Measurements from ENCODE around the gene RPN2. TPM values are rescaled to one million over a fixed set of nuclear protein-coding genes. Genes with fewer than 3 reads are reported as not detected.
"Not testable (repeated sequence)": the region's sequence is repeated elsewhere in the genome, so short reads cannot be mapped to it uniquely, and the experiment has no call there.

RPN2 gene
- polyA plus RNA-seq, 4 donors, result 32.9 to 208 (median 123) TPM

DNA sequence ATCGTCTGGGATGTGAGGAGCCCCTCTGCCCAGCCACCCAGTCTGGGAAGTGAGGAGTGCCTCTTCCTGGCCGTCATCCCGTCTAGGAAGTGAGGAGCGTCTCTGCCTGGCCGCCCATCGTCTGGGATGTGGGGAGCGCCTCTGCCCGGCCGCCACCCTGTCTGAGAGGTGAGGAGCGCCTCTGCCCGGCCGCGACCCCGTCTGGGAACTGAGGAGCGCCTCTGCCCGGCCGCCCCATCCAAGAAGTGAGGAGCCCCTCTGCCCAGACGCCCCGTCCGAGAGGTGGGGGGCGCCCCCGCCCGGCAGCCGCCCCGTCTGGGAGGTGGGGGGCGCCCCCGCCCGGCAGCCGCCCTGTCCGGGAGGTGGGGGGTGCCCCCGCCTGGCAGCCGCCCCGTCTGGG lies 28.3 kb upstream of the RPN2 start:
- WGBS, 3 donors, result 97 to 100% (median 97%) methylated on average over 16 to 33 of the region's 33 CpGs
- FAIRE-seq; H3K36me3 ChIP-seq (ENCODE audit: control insufficient read depth in 3 of 3, insufficient read depth in 2 of 3, low read depth in 1 of 3, low read length in 3 of 3); H3K9me3 ChIP-seq (ENCODE audit: control insufficient read depth in 2 of 2, insufficient read depth in 1 of 2, low read depth in 1 of 2, low read length in 1 of 2); DNase-seq; H3K4me3 ChIP-seq (ENCODE audit: low read depth in 1 of 3, low read length in 3 of 3); H3K4me1 ChIP-seq (ENCODE audit: control insufficient read depth in 3 of 3, insufficient read depth in 2 of 3, low read depth in 1 of 3, low read length in 2 of 3); H3K27ac ChIP-seq (ENCODE audit: low read depth in 1 of 3, low read length in 2 of 3); H3K27me3 ChIP-seq (ENCODE audit: control insufficient read depth in 3 of 3, insufficient read depth in 3 of 3, low read length in 3 of 3): not testable (repeated sequence)

DNA sequence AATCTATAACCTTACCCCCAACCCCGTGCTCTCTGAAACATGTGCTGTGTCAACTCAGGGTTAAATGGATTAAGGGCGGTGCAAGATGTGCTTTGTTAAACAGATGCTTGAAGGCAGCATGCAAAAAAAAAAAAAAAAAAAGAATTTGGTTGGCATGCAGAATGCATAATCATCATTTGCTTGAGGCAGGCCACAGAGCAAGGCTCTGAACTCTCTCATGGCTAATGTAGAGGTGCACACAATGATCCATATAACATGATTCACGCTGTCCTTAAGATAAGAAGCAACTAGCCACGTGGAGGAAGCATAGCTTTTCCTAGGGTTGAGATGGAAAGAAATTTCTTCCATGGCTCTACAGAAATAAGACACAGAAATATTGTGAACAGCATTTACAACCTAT lies 27.6 kb upstream of the RPN2 start:
- 77 to 87% (median 86%) methylated on average over 3 of the region's 4 CpGs for WGBS, 3 donors
- no peaks in the 10 kb centered on the region for H3K27me3 ChIP-seq (ENCODE audit: control insufficient read depth in 3 of 3, insufficient read depth in 3 of 3, low read length in 3 of 3)
- no peak for DNase-seq

DNA sequence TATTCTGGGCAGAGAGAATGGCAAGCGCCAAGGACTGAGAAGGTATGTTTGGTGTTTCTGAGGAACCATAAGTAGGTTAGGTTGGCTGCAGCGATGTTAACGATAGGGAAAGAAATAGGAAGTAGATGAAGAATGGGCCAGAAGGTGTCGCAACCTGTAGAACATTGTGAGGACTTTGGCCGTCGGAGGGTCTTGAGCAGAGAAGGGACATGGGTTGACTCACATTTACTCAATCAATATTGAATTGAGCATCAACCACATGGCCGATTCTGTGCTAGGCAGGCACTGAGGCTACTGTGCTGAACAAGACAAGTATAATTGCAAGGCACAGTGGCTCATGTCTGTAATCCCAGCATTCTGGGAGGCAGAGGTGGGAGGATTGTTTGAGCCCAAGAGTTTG lies 26.8 kb upstream of the RPN2 start:
- 94 to 98% (median 98%) methylated on average over 7 of the region's 7 CpGs for WGBS, 3 donors
- DNase-seq, result no peak
- FAIRE-seq, result no peak

More for the DNA sequence above, 27.6 kb upstream of the RPN2 start:
- Histone ChIP-seq H3K9me3 (ENCODE audit: control insufficient read depth in 2 of 2, insufficient read depth in 1 of 2, low read depth in 1 of 2, low read length in 1 of 2) (no peaks in the 10 kb centered on the region), H3K27ac (ENCODE audit: low read depth in 1 of 3, low read length in 2 of 3) (no peak overlapping the region), H3K36me3 (ENCODE audit: control insufficient read depth in 3 of 3, insufficient read depth in 2 of 3, low read depth in 1 of 3, low read length in 3 of 3) (peaks cover 0 to 3% (median 0%) of the 10 kb centered on the region in 3 donors), H3K4me3 (ENCODE audit: low read depth in 1 of 3, low read length in 3 of 3) (no peak overlapping the region), H3K4me1 (ENCODE audit: control insufficient read depth in 3 of 3, insufficient read depth in 2 of 3, low read depth in 1 of 3, low read length in 2 of 3) (no peaks in the 10 kb centered on the region)
- FAIRE-seq, result no peak

DNA sequence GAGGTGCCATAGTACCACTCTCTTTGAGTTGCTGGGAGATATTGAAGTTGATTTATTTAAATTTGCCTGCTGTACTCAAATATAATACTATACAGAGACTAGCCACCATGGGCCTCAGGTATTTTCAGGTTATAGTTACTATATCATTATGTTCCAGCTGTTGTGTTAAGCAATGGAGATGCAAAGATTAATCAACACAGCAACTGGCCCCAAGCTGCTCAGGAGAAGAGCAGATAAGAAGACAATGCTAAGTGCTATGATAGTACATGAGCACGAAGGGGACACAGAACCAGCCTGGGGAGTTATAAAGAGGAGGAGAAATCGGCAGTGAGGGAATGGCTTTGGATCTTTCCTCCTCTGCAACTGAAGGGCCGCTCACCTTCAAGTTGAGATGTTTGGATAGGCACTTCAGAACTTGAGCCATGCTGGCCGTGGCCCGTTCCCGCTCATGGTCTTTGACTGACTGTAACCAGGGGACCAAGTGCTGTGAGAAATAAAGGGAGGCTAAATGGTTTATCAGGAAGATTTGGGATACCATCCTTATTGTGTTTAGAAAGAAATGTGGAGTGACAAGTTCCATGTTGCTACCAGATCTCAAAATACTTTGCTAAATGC lies 24.3 kb upstream of the RPN2 start:
- DNase-seq (no peak), FAIRE-seq (no peak)
- Histone ChIP-seq H3K4me3 (ENCODE audit: low read depth in 1 of 3, low read length in 3 of 3) (no peak overlapping the region), H3K9me3 (ENCODE audit: control insufficient read depth in 2 of 2, insufficient read depth in 1 of 2, low read depth in 1 of 2, low read length in 1 of 2) (no peaks in the 10 kb centered on the region), H3K4me1 (ENCODE audit: control insufficient read depth in 3 of 3, insufficient read depth in 2 of 3, low read depth in 1 of 3, low read length in 2 of 3) (no peaks in the 10 kb centered on the region), H3K36me3 (ENCODE audit: control insufficient read depth in 3 of 3, insufficient read depth in 2 of 3, low read depth in 1 of 3, low read length in 3 of 3) (peaks cover 0 to 5% (median 0%) of the 10 kb centered on the region in 3 donors), H3K27me3 (ENCODE audit: control insufficient read depth in 3 of 3, insufficient read depth in 3 of 3, low read length in 3 of 3) (no peaks in the 10 kb centered on the region), H3K27ac (ENCODE audit: low read depth in 1 of 3, low read length in 2 of 3) (no peak overlapping the region)
- 94 to 95% (median 94%) methylated on average over 6 of the region's 6 CpGs for WGBS, 3 donors

More for the DNA sequence above, 26.8 kb upstream of the RPN2 start:
- H3K4me3 ChIP-seq (ENCODE audit: low read depth in 1 of 3, low read length in 3 of 3), result no peak overlapping the region
- no peak overlapping the region for H3K27ac ChIP-seq (ENCODE audit: low read depth in 1 of 3, low read length in 2 of 3)
- H3K4me1 ChIP-seq (ENCODE audit: control insufficient read depth in 3 of 3, insufficient read depth in 2 of 3, low read depth in 1 of 3, low read length in 2 of 3), result no peaks in the 10 kb centered on the region
- H3K36me3 ChIP-seq (ENCODE audit: control insufficient read depth in 3 of 3, insufficient read depth in 2 of 3, low read depth in 1 of 3, low read length in 3 of 3), result peaks cover 0 to 5% (median 0%) of the 10 kb centered on the region in 3 donors
- H3K27me3 ChIP-seq (ENCODE audit: control insufficient read depth in 3 of 3, insufficient read depth in 3 of 3, low read length in 3 of 3), result no peaks in the 10 kb centered on the region
- H3K9me3 ChIP-seq (ENCODE audit: control insufficient read depth in 2 of 2, insufficient read depth in 1 of 2, low read depth in 1 of 2, low read length in 1 of 2), result no peaks in the 10 kb centered on the region

DNA sequence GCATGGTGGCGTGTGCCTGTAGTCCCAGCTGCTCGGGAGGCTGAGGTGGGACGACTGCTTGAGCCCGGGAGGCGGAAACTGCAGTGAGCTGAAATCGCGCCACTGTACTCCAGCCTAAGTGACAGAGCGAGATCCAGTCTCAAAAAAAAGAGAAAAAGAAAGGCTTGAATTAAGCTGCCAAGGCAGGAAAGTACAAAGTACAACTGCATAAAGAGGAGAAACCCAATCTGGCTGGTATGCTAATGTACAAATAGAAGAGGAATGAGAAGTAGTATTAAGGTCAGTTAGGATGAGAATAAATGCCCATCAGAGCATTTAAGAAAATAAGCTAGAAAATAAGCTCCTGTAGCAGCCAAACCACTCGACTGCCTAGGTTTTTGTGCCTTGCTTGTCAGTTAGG lies 23.1 kb upstream of the RPN2 start:
- Histone ChIP-seq H3K27ac (ENCODE audit: low read depth in 1 of 3, low read length in 2 of 3) (no peak overlapping the region), H3K9me3 (ENCODE audit: control insufficient read depth in 2 of 2, insufficient read depth in 1 of 2, low read depth in 1 of 2, low read length in 1 of 2) (no peaks in the 10 kb centered on the region), H3K4me3 (ENCODE audit: low read depth in 1 of 3, low read length in 3 of 3) (no peak overlapping the region), H3K36me3 (ENCODE audit: control insufficient read depth in 3 of 3, insufficient read depth in 2 of 3, low read depth in 1 of 3, low read length in 3 of 3) (peaks cover 0 to 5% (median 0%) of the 10 kb centered on the region in 3 donors), H3K27me3 (ENCODE audit: control insufficient read depth in 3 of 3, insufficient read depth in 3 of 3, low read length in 3 of 3) (no peaks in the 10 kb centered on the region), H3K4me1 (ENCODE audit: control insufficient read depth in 3 of 3, insufficient read depth in 2 of 3, low read depth in 1 of 3, low read length in 2 of 3) (no peaks in the 10 kb centered on the region)
- FAIRE-seq (no peak), DNase-seq (no peak)
- WGBS, 3 donors, result 66 to 86% (median 76%) methylated on average over 9 of the region's 9 CpGs

DNA sequence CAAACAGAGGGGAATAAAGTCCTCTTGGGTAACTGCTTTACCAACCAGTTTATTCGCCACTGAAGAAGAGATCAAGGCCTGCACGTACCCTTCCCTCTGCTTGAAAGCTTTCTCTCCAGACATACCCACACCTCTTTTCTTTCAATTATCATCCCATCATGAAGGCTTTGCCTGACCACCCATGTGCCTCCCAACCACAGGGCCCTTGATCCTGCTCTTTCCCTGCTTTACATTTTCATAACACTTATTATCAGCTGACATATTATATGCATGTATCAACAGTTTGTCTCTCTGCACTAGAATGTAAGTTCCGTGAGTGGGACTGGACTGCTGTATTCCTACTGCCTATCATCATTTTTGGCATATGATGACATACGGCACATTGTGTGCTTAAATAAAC lies 20.9 kb upstream of the RPN2 start:
- H3K36me3 ChIP-seq (ENCODE audit: control insufficient read depth in 3 of 3, insufficient read depth in 2 of 3, low read depth in 1 of 3, low read length in 3 of 3), result peaks cover 0 to 5% (median 0%) of the 10 kb centered on the region in 3 donors
- no peaks in the 10 kb centered on the region for H3K9me3 ChIP-seq (ENCODE audit: control insufficient read depth in 2 of 2, insufficient read depth in 1 of 2, low read depth in 1 of 2, low read length in 1 of 2)
- 95 to 97% (median 96%) methylated on average over 4 of the region's 4 CpGs for WGBS, 3 donors
- FAIRE-seq (no peak), DNase-seq (no peak)
- no peaks in the 10 kb centered on the region for H3K27me3 ChIP-seq (ENCODE audit: control insufficient read depth in 3 of 3, insufficient read depth in 3 of 3, low read length in 3 of 3)
- no peak overlapping the region for H3K27ac ChIP-seq (ENCODE audit: low read depth in 1 of 3, low read length in 2 of 3)
- H3K4me3 ChIP-seq (ENCODE audit: low read depth in 1 of 3, low read length in 3 of 3), result no peak overlapping the region
- no peaks in the 10 kb centered on the region for H3K4me1 ChIP-seq (ENCODE audit: control insufficient read depth in 3 of 3, insufficient read depth in 2 of 3, low read depth in 1 of 3, low read length in 2 of 3)

DNA sequence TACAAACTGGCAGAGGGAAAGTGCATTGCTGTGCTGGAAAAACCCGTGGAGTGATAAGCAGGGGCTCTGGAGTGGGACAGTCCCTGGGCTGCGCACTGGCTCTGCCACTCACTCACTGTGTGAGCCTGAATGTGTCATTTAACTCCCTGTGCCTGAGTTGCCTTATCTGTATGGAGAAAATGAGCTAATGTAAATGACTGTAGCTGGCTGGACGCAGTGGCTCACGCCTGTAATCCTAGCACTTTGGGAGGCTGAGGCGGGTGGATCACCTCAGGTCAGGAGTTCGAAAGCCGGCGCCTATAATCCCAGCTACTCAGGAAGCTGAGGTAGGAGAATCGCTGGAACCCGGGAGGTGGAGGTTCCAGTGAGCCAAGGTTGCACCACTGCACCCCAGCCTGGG lies 18.4 kb upstream of the RPN2 start:
- Histone ChIP-seq H3K9me3 (ENCODE audit: control insufficient read depth in 2 of 2, insufficient read depth in 1 of 2, low read depth in 1 of 2, low read length in 1 of 2) (no peaks in the 10 kb centered on the region), H3K4me3 (ENCODE audit: low read depth in 1 of 3, low read length in 3 of 3) (no peak overlapping the region), H3K27ac (ENCODE audit: low read depth in 1 of 3, low read length in 2 of 3) (no peak overlapping the region), H3K27me3 (ENCODE audit: control insufficient read depth in 3 of 3, insufficient read depth in 3 of 3, low read length in 3 of 3) (no peaks in the 10 kb centered on the region), H3K4me1 (ENCODE audit: control insufficient read depth in 3 of 3, insufficient read depth in 2 of 3, low read depth in 1 of 3, low read length in 2 of 3) (no peaks in the 10 kb centered on the region), H3K36me3 (ENCODE audit: control insufficient read depth in 3 of 3, insufficient read depth in 2 of 3, low read depth in 1 of 3, low read length in 3 of 3) (peaks cover 0 to 2% (median 0%) of the 10 kb centered on the region in 3 donors)
- FAIRE-seq (no peak), DNase-seq (no peak)
- WGBS, 3 donors, result 77 to 91% (median 86%) methylated on average over 10 of the region's 10 CpGs

DNA sequence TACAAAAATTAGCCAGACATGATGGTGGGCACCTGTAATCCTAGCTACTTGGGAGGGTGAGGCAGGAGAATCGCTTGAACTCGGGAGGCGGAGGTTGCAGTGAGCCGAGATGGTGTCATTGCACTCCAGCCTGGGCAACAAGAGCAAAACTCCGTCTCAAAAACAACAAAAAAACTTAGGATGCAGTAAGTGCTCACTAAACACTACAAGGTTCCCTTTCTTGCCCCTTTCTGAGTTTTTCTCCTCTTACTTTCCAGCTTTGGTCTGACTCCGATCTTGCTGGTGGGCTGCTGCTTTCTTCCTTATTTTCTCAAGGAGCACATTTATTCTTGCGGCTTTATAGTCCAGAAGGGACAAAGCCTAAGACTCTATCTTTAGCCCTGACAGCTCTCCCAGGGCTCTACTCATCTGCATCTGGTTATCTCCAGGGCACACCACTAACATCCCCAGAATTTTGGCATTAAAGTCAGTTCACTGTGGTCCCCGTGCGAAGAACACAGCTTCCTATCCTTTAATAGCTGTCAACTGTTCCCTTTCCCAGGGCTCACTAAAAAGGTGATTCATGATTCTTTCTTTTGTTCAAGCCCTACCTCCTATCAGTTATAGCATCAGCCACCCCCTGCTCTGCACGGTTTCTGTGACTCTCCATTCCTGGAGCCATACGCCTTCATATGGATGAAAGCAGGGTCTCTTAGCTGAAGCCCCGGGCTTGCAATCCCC lies 17.1 kb upstream of the RPN2 start:
- H3K9me3 ChIP-seq (ENCODE audit: control insufficient read depth in 2 of 2, insufficient read depth in 1 of 2, low read depth in 1 of 2, low read length in 1 of 2), result no peaks in the 10 kb centered on the region
- no peaks in the 10 kb centered on the region for H3K4me1 ChIP-seq (ENCODE audit: control insufficient read depth in 3 of 3, insufficient read depth in 2 of 3, low read depth in 1 of 3, low read length in 2 of 3)
- no peak overlapping the region for H3K4me3 ChIP-seq (ENCODE audit: low read depth in 1 of 3, low read length in 3 of 3)
- no peak overlapping the region for H3K27ac ChIP-seq (ENCODE audit: low read depth in 1 of 3, low read length in 2 of 3)
- H3K36me3 ChIP-seq (ENCODE audit: control insufficient read depth in 3 of 3, insufficient read depth in 2 of 3, low read depth in 1 of 3, low read length in 3 of 3), result peaks cover 0 to 2% (median 0%) of the 10 kb centered on the region in 3 donors
- no peak for DNase-seq
- no peaks in the 10 kb centered on the region for H3K27me3 ChIP-seq (ENCODE audit: control insufficient read depth in 3 of 3, insufficient read depth in 3 of 3, low read length in 3 of 3)
- FAIRE-seq, result no peak
- WGBS, 3 donors, result 80 to 86% (median 83%) methylated on average over 12 of the region's 12 CpGs

Measured in small intestine (tissue), 7 donors.